ENCODE measurements around the gene EFNB1. TPM values are rescaled to one million over a fixed set of nuclear protein-coding genes. Genes with fewer than 3 reads are reported as not detected.
A peak's percentile ranks its signal among the peaks of the same experiment; 100 is the strongest.

EFNB1 gene
- total and polyA plus RNA-seq, 4 experiments from 2014 or later: 1.4 to 5.5 (median 4.7) TPM

GRCh38 chrX:68832516-68833447 is 4.0 kb downstream of the EFNB1 start:
- ChIA-PET CTCF (ENCODE audit: partially characterized antibody) (interaction anchor here (1.4 kb wide), 1 partner anchor 390 kb away, joined by 4 read pairs; no protein-coding TSS in a partner anchor), POLR2A (ENCODE audit: partially characterized antibody) (no interaction called here)
- no peaks in the 10 kb centered on the region for H3K9me3 ChIP-seq (ENCODE audit: control insufficient read depth in 1 of 2, low read length in 2 of 2)
- H3K27ac ChIP-seq (ENCODE audit: low read depth, low read length): no peak overlapping the region
- Mint-ChIP-seq H3K4me1 (peaks cover 10 to 24% (median 18%) of the 10 kb centered on the region in 4 donors), H3K27me3 (peaks cover 0 to 1% of the 10 kb centered on the region in 2 donors), H3K36me3 (peaks cover 0 to 5% of the 10 kb centered on the region in 2 donors), H3K9me3 (peaks cover 0 to 2% (median 0%) of the 10 kb centered on the region in 8 donors), H3K4me3 (peak overlapping the region in 3 of 8 donors; percentile 4 to 57 (median 32)), H3K27ac (peak overlapping the region in 1 of 7 donors; percentile 57)
- DNase-seq: no peak
- H3K36me3 ChIP-seq (ENCODE audit: insufficient read depth, low read length): no peaks in the 10 kb centered on the region
- H3K4me3 ChIP-seq (ENCODE audit: low read length in 2 of 2): no peak overlapping the region
- peaks cover 20% of the 10 kb centered on the region for H3K4me1 ChIP-seq (ENCODE audit: insufficient read depth, low read length)
- no peaks in the 10 kb centered on the region for H3K27me3 ChIP-seq (ENCODE audit: insufficient read depth, low read length)
- intact Hi-C loops (cut with micrococcal nuclease): no loop called here

GRCh38 chrX:68833448-68833805 is 4.6 kb downstream of the EFNB1 start:
- Histone ChIP-seq H3K36me3 (ENCODE audit: insufficient read depth, low read length) (no peaks in the 10 kb centered on the region), H3K27me3 (ENCODE audit: insufficient read depth, low read length) (no peaks in the 10 kb centered on the region), H3K4me3 (ENCODE audit: low read length in 2 of 2) (no peak overlapping the region), H3K9me3 (ENCODE audit: control insufficient read depth in 1 of 2, low read length in 2 of 2) (no peaks in the 10 kb centered on the region), H3K27ac (ENCODE audit: low read depth, low read length) (no peak overlapping the region), H3K4me1 (ENCODE audit: insufficient read depth, low read length) (peaks cover 20% of the 10 kb centered on the region)
- H3K36me3 Mint-ChIP-seq: peaks cover 0 to 4% of the 10 kb centered on the region in 2 donors
- intact Hi-C loops (cut with micrococcal nuclease): no loop called here
- H3K27me3 Mint-ChIP-seq: peaks cover 0 to 1% of the 10 kb centered on the region in 2 donors
- no peak overlapping the region for H3K4me3 Mint-ChIP-seq
- peaks cover 0 to 2% (median 0%) of the 10 kb centered on the region in 8 donors for H3K9me3 Mint-ChIP-seq
- ChIA-PET POLR2A (ENCODE audit: partially characterized antibody) (no interaction called here), CTCF (ENCODE audit: partially characterized antibody) (interaction anchor here (1.4 kb wide), 1 partner anchor 389 kb away, joined by 4 read pairs; no protein-coding TSS in a partner anchor)
- H3K27ac Mint-ChIP-seq: peak overlapping the region in 1 of 7 donors; percentile 54
- H3K4me1 Mint-ChIP-seq: peaks cover 9 to 20% (median 17%) of the 10 kb centered on the region in 4 donors
- no peak for DNase-seq

- POLR2A ChIA-PET (ENCODE audit: partially characterized antibody): no interaction called here
- peaks cover 8 to 20% (median 13%) of the 10 kb centered on the region in 4 donors for H3K4me1 Mint-ChIP-seq
- peaks cover 20% of the 10 kb centered on the region for H3K4me1 ChIP-seq (ENCODE audit: insufficient read depth, low read length)
- H3K27ac Mint-ChIP-seq: no peak overlapping the region
- H3K4me3 ChIP-seq (ENCODE audit: low read length in 2 of 2): no peak overlapping the region
- no peak overlapping the region for H3K4me3 Mint-ChIP-seq
- no peaks in the 10 kb centered on the region for H3K9me3 ChIP-seq (ENCODE audit: control insufficient read depth in 1 of 2, low read length in 2 of 2)
- CTCF ChIA-PET (ENCODE audit: partially characterized antibody): no interaction called here
- H3K36me3 Mint-ChIP-seq: peaks cover 0 to 2% of the 10 kb centered on the region in 2 donors
- H3K27me3 ChIP-seq (ENCODE audit: insufficient read depth, low read length): no peaks in the 10 kb centered on the region
- peaks cover 0 to 2% (median 0%) of the 10 kb centered on the region in 8 donors for H3K9me3 Mint-ChIP-seq
- H3K27me3 Mint-ChIP-seq: no peaks in the 10 kb centered on the region
- no peak for DNase-seq
- H3K36me3 ChIP-seq (ENCODE audit: insufficient read depth, low read length): no peaks in the 10 kb centered on the region
- no peak overlapping the region for H3K27ac ChIP-seq (ENCODE audit: low read depth, low read length)
- intact Hi-C loops (cut with micrococcal nuclease): no loop called here
Measured at GRCh38 chrX:68833855-68834331, 5.1 kb downstream of the EFNB1 start.

GRCh38 chrX:68834371-68835103 is 5.7 kb downstream of the EFNB1 start:
- Mint-ChIP-seq H3K9me3 (peaks cover 0 to 2% (median 0%) of the 10 kb centered on the region in 8 donors), H3K36me3 (peaks cover 0 to 2% of the 10 kb centered on the region in 2 donors), H3K4me3 (no peak overlapping the region), H3K27ac (no peak overlapping the region), H3K4me1 (peaks cover 8 to 20% (median 13%) of the 10 kb centered on the region in 4 donors), H3K27me3 (no peaks in the 10 kb centered on the region)
- POLR2A ChIA-PET (ENCODE audit: partially characterized antibody): no interaction called here
- Histone ChIP-seq H3K4me1 (ENCODE audit: insufficient read depth, low read length) (peaks cover 20% of the 10 kb centered on the region), H3K27ac (ENCODE audit: low read depth, low read length) (no peak overlapping the region), H3K9me3 (ENCODE audit: control insufficient read depth in 1 of 2, low read length in 2 of 2) (no peaks in the 10 kb centered on the region), H3K36me3 (ENCODE audit: insufficient read depth, low read length) (no peaks in the 10 kb centered on the region), H3K27me3 (ENCODE audit: insufficient read depth, low read length) (no peaks in the 10 kb centered on the region), H3K4me3 (ENCODE audit: low read length in 2 of 2) (no peak overlapping the region)
- intact Hi-C loops (cut with micrococcal nuclease): no loop called here
- no peak for DNase-seq
- CTCF ChIA-PET (ENCODE audit: partially characterized antibody): no interaction called here

- H3K9me3 ChIP-seq (ENCODE audit: control insufficient read depth in 1 of 2, low read length in 2 of 2): no peaks in the 10 kb centered on the region
- no peaks in the 10 kb centered on the region for H3K36me3 ChIP-seq (ENCODE audit: insufficient read depth, low read length)
- H3K4me1 ChIP-seq (ENCODE audit: insufficient read depth, low read length): peaks cover 20% of the 10 kb centered on the region
- Mint-ChIP-seq H3K4me1 (peaks cover 8 to 20% (median 13%) of the 10 kb centered on the region in 4 donors), H3K4me3 (no peak overlapping the region), H3K9me3 (peaks cover 0 to 2% (median 0%) of the 10 kb centered on the region in 8 donors), H3K27ac (no peak overlapping the region), H3K27me3 (no peaks in the 10 kb centered on the region), H3K36me3 (no peaks in the 10 kb centered on the region)
- no peaks in the 10 kb centered on the region for H3K27me3 ChIP-seq (ENCODE audit: insufficient read depth, low read length)
- ChIA-PET POLR2A (ENCODE audit: partially characterized antibody) (no interaction called here), CTCF (ENCODE audit: partially characterized antibody) (no interaction called here)
- intact Hi-C loops (cut with micrococcal nuclease): no loop called here
- no peak for DNase-seq
- no peak overlapping the region for H3K4me3 ChIP-seq (ENCODE audit: low read length in 2 of 2)
- no peak overlapping the region for H3K27ac ChIP-seq (ENCODE audit: low read depth, low read length)
Measured at GRCh38 chrX:68835104-68835442, 6.3 kb downstream of the EFNB1 start.

GRCh38 chrX:68835468-68835867 is 6.6 kb downstream of the EFNB1 start:
- no peak for DNase-seq
- Mint-ChIP-seq H3K27ac (no peak overlapping the region), H3K4me1 (peaks cover 8 to 20% (median 13%) of the 10 kb centered on the region in 4 donors), H3K9me3 (peaks cover 0 to 2% (median 0%) of the 10 kb centered on the region in 8 donors), H3K4me3 (no peak overlapping the region), H3K36me3 (no peaks in the 10 kb centered on the region), H3K27me3 (no peaks in the 10 kb centered on the region)
- ChIA-PET POLR2A (ENCODE audit: partially characterized antibody) (no interaction called here), CTCF (ENCODE audit: partially characterized antibody) (no interaction called here)
- Histone ChIP-seq H3K4me1 (ENCODE audit: insufficient read depth, low read length) (peaks cover 17% of the 10 kb centered on the region), H3K4me3 (ENCODE audit: low read length in 2 of 2) (no peak overlapping the region), H3K27me3 (ENCODE audit: insufficient read depth, low read length) (no peaks in the 10 kb centered on the region), H3K36me3 (ENCODE audit: insufficient read depth, low read length) (no peaks in the 10 kb centered on the region), H3K27ac (ENCODE audit: low read depth, low read length) (no peak overlapping the region), H3K9me3 (ENCODE audit: control insufficient read depth in 1 of 2, low read length in 2 of 2) (no peaks in the 10 kb centered on the region)
- intact Hi-C loops (cut with micrococcal nuclease): no loop called here

GRCh38 chrX:68837119-68837518 is 8.3 kb downstream of the EFNB1 start:
- DNase-seq: no peak
- no peaks in the 10 kb centered on the region for H3K27me3 ChIP-seq (ENCODE audit: insufficient read depth, low read length)
- intact Hi-C loops (cut with micrococcal nuclease): no loop called here
- H3K36me3 ChIP-seq (ENCODE audit: insufficient read depth, low read length): no peaks in the 10 kb centered on the region
- no peak overlapping the region for H3K27ac Mint-ChIP-seq
- no peak overlapping the region for H3K27ac ChIP-seq (ENCODE audit: low read depth, low read length)
- peaks cover 0 to 3% of the 10 kb centered on the region in 2 donors for H3K36me3 Mint-ChIP-seq
- no peak overlapping the region for H3K4me3 Mint-ChIP-seq
- no peaks in the 10 kb centered on the region for H3K9me3 ChIP-seq (ENCODE audit: control insufficient read depth in 1 of 2, low read length in 2 of 2)
- peaks cover 2 to 7% (median 3%) of the 10 kb centered on the region in 4 donors for H3K4me1 Mint-ChIP-seq
- ChIA-PET POLR2A (ENCODE audit: partially characterized antibody) (interaction anchor here (1.5 kb wide), 1 partner anchor 8 kb away, joined by 3 read pairs; the partner anchor contains the start of gene EFNB1), CTCF (ENCODE audit: partially characterized antibody) (interaction anchor here (1.3 kb wide), 1 partner anchor 104 kb away, joined by 3 read pairs; no protein-coding TSS in a partner anchor)
- peaks cover 4% of the 10 kb centered on the region for H3K4me1 ChIP-seq (ENCODE audit: insufficient read depth, low read length)
- H3K27me3 Mint-ChIP-seq: no peaks in the 10 kb centered on the region
- peaks cover 0 to under 1% (median 0%) of the 10 kb centered on the region in 8 donors for H3K9me3 Mint-ChIP-seq
- no peak overlapping the region for H3K4me3 ChIP-seq (ENCODE audit: low read length in 2 of 2)

Data from CD4-positive, alpha-beta memory T cell (primary cell).